T-helper 1 cell treated with Interleukin-12 subunit alpha and Interleukin-12 subunit beta and Interleukin-4 antibody, amounts not matched to agents 30 ng/mL and 1 ng/mL, for 36 hours (primary cell): ENCODE results near the gene CD163L1. TPM values are rescaled to one million over a fixed set of nuclear protein-coding genes. Genes with fewer than 3 reads are reported as not detected.
"Not testable (repeated sequence)": the region's sequence is repeated elsewhere in the genome, so short reads cannot be mapped to it uniquely, and the experiment has no call there.

Source experiments
- intact Hi-C: fragments of 100-400 bp; cut with micrococcal nuclease; formaldehyde crosslinking; loops from one replicate; pipeline ENCODE4 v1.15.1; 2024
- total RNA-seq: library from RNA; stranded (reverse); gene quantifications from 2 replicates; pipeline ENCODE4 v1.2.3, GENCODE V29; 2022

The CD163L1 gene
- total RNA-seq, 1 donor from 2014 or later, result not detected

DNA sequence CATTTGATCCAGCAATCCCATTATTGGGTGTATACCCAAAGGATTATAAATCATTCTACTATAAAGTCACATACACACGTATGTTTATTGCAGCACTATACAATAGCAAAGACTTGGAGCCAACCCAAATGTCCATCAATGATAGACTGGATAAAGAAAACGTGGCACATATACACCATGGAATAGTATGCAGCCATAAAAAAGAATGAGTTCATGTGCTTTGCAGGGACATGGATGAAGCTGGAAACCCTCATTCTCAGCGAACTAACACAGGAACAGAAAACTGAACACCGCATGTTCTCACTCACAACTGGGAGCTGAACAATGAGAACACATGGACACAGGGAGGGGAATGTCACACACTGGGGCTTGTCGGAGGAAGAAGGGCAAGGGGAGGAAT lies 106.2 kb downstream of the CD163L1 start:
- intact Hi-C loops, result not testable (repeated sequence)

DNA sequence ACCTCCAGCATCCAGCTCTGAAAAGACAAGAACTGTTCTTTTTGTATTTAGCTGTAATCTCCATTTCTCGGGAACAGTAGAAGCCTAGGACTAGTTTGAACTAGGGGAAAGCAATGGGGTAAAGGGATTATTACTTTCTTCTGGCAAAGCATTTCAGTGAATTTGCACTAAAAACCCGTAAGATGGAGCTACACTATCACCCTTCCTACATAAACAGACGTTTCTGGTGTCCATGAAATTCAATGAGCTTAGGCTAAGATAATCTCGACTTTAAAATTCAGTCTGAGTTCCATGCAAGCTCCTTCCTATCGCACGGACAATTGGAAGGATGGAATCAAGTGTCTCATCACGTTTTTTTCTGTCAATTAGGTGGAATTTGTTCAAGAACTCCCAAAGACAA lies 116.0 kb downstream of the CD163L1 start:
- intact Hi-C loops, result no loop called here

DNA sequence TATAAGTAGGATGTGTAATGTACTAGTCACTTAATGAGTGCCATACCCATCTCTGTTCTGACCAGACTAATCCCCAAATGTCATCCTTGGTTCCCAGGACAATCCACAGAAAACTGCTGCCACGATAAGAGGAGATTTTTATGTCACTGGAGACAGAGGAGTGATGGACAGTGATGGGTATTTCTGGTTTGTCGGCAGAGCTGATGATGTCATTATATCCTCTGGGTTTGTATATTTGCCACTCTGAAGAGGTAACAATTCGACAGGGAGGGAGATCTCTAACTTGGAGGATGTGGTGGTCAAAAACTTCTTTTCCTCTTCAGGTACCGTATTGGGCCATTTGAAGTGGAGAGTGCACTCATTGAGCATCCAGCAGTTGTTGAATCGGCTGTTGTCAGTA lies 119.8 kb downstream of the CD163L1 start:
- intact Hi-C loops, result no loop called here

DNA sequence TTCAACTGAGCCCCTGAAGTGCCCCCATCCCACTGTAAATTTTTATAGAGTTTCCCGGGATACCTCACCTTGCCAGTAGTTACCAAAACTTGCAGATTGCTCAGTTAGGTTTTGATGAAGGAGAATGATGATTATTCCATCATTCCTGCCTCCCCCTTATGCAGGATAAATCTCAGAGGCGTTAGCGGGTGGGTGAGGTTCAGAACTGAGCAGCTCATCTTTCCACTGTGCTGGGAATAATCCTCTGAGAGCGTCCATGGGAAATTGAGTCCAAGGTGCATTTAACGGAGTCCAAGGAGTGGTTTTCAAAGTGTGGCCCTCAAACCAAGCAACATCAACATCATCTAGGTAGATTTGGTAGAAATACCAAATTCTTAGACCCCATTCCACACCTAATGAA lies 121.4 kb downstream of the CD163L1 start:
- intact Hi-C loops, result no loop called here

DNA sequence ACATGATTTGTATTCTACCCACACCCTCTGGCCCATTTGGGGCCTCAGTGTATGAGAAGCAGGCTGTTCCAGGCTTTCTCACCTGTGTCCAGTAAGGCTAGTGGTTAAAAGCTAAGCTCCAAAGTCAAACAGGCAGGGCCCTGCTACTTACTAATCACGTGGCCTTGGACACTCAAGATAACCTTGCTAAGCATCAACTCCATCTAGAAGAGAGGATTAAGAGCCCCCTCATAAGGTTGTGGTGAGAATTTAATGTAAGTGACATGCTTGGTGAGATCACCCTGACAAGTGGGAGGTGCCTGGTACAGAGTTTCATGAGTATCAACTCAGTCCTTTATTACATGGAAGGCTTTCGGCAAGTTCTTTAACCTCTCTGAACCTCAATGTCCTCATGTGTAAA lies 122.3 kb downstream of the CD163L1 start:
- intact Hi-C loops, result no loop called here

DNA sequence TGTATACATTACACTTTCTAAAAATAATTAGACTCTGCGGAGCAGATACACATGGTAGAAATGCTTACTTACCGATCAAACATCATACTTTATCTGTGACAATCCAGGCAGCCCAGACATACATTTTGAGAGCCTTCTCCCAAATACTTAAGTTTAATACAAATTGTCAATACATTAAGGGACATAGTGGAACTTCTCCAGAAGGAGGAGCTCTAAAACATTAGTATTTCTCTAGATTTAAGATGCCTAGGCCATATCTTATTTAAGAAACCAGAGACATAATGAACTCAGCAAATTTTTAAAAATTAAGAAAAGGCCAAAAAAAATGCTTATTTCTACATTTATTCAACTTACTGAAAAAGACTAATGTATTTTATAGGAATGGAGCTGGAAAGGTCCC lies 124.0 kb downstream of the CD163L1 start:
- intact Hi-C loops, result loop anchor here (1.0 kb wide), 2 partner anchors 140 to 318 kb away; no protein-coding TSS in a partner anchor

DNA sequence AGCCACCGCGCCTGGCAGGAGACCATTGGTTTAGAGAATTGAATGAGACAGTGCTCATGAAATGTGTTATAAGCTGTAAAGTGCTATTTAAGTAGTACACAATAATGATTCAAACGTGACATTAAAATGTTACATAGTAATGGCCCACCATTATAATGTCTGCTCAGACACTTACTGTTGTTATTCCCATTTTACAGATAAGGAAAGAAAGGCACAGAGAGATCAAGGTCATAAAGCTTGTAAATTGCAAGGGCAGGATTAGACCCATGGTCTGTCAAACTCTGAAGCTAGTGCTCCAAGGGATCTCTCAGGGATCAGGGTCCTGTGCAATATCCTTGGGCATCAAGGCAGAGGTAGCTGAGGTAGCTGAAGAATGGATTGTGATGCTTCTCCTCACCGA lies 133.9 kb downstream of the CD163L1 start:
- intact Hi-C loops, result no loop called here

Other genes with a start within 250 kb of the CD163L1 start
- gene ACSM4, start 140.1 kb downstream of the CD163L1 start, total RNA-seq, result not detected in 2 replicates
- not detected in 2 replicates for gene CD163, start 59.6 kb upstream of the CD163L1 start, total RNA-seq
- not detected in 2 replicates for gene APOBEC1, start 221.8 kb upstream of the CD163L1 start, total RNA-seq